ENCODE results near the gene SELENOF. TPM values are rescaled to one million over a fixed set of nuclear protein-coding genes. Genes with fewer than 3 reads are reported as not detected.

SELENOF gene
- polyA plus RNA-seq, 2 of the 4 experiments (the other 2 are of a cell fraction), result 166 to 311 TPM

GRCh38 chr1:86888327-86888726 lies 25.6 kb downstream of the SELENOF start (continued):
- no peak for TF ChIP-seq CTCF (IDR thresholded peaks at IDR 0.05)

DNA sequence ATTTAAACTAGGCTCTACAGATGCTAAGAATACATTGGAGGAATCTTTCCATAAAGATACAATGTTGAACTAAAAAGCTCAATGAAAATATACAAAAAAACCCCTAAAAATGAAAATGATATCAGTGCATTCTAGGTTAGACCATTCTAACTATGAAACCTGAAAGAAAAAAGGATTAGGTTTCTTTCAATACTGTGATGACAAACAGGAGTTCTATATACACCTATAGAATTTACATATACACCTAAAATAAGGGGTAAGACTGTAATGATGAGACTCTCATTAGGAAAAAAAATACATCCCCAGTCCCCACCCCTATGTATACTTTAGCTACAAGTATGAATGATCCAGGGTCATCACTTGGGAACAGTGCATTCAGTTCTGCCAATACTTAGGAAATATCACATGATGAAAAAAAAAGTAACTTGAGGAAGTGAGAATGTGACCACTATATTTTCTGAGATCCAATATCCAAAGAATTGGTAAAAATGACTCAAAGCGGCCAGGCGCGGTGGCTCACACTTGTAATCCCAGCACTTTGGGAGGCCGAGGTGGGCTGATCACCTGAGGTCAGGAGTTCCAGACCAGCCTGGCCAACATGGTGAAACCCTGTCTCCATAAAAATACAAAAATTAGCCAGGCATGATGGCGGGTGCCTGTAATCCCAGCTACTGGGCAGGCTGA lies 26.3 kb downstream of the SELENOF start:
- Histone ChIP-seq H3K4me1 (no peaks in the 10 kb centered on the region), H3K4me2 (no peak overlapping the region), H3K27ac (no peak overlapping the region), H3K4me3 (no peak overlapping the region), H3K9me3 (no peaks in the 10 kb centered on the region)
- ChIA-PET POLR2A (no interaction called here), CTCF (no interaction called here)
- TF ChIP-seq MYC (IDR thresholded peaks at IDR 0.05; ENCODE audit: borderline replicate concordance, low read length) (no peak), RAD21 (conservative IDR thresholded peaks at IDR 0.05 in 1 of 2, IDR thresholded peaks at IDR 0.05 in 1 of 2) (no peak), CEBPB (IDR thresholded peaks at IDR 0.05) (no peak), RCOR1 (IDR thresholded peaks at IDR 0.05; ENCODE audit: low read depth, low read length) (no peak), JUNB (IDR thresholded peaks at IDR 0.05) (no peak), MAFK (IDR thresholded peaks at IDR 0.05; ENCODE audit: partially characterized antibody) (no peak), KDM5A (IDR thresholded peaks at IDR 0.05) (no peak), RFX5 (IDR thresholded peaks at IDR 0.05) (no peak), CHD2 (IDR thresholded peaks at IDR 0.05; ENCODE audit: low read length, partially characterized antibody) (no peak), NFE2L2 (conservative IDR thresholded peaks at IDR 0.05; ENCODE audit: low read length) (no peak), NR3C1 (IDR thresholded peaks at IDR 0.05) (no peak), HEYL (CRISPR knock-in tag; IDR thresholded peaks at IDR 0.05) (no peak), CBX8 (IDR thresholded peaks at IDR 0.05) (no peak), SMC3 (IDR thresholded peaks at IDR 0.05) (no peak), RARB (CRISPR knock-in tag; IDR thresholded peaks at IDR 0.05) (no peak), CTCF (IDR thresholded peaks at IDR 0.05) (no peak), TFCP2L1 (CRISPR knock-in tag; IDR thresholded peaks at IDR 0.05) (no peak), ESRRA (IDR thresholded peaks at IDR 0.05; ENCODE audit: borderline replicate concordance, low read length) (no peak), ZSCAN20 (CRISPR knock-in tag; IDR thresholded peaks at IDR 0.05) (no peak)
- TF ChIP-seq, protein P1, sequence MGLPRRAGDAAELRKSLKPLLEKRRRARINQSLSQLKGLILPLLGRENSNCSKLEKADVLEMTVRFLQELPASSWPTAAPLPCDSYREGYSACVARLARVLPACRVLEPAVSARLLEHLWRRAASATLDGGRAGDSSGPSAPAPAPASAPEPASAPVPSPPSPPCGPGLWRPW (IDR thresholded peaks at IDR 0.05), result no peak
- FAIRE-seq (no peak), DNase-seq (ENCODE audit: low read depth in 1 of 2, low spot score in 1 of 2) (no peak), ATAC-seq (no peak)
- WGBS (ENCODE audit: missing lambda C conversion rate), result 88% methylated on average over 4 of the region's 5 CpGs

GRCh38 chr1:86875722-86876121 lies 38.2 kb downstream of the SELENOF start:
- 86% methylated on average over 1 of the region's 1 CpG for WGBS (ENCODE audit: missing lambda C conversion rate)
- no peak for DNase-seq (ENCODE audit: low read depth in 1 of 2, low spot score in 1 of 2)
- no peak for TF ChIP-seq ZNF302 (CRISPR knock-in tag; IDR thresholded peaks at IDR 0.05)
- no peak overlapping the region for H3K4me2 ChIP-seq
- no peak for ATAC-seq
- no peak overlapping the region for H3K4me3 ChIP-seq
- H3K4me1 ChIP-seq, result peaks cover 13% of the 10 kb centered on the region; the same call in 2 of the 3 replicates
- no peak overlapping the region for H3K27ac ChIP-seq
- POLR2A ChIA-PET, result no interaction called here
- CTCF ChIA-PET, result no interaction called here
- no peaks in the 10 kb centered on the region for H3K9me3 ChIP-seq
- FAIRE-seq, result no peak

All from A549 (cell line).